Upper lobe of right lung (tissue), 1 donor: ENCODE measurements around the gene ALDH3A1. TPM values are rescaled to one million over a fixed set of nuclear protein-coding genes. Genes with fewer than 3 reads are reported as not detected.
"Not testable (repeated sequence)": the region's sequence is repeated elsewhere in the genome, so short reads cannot be mapped to it uniquely, and the experiment has no call there.

Source experiments
- ATAC-seq: fragments of 200-7000 bp; cut with Tn5 transposase; one replicate; pipeline ENCODE4 v1.9.1; 2020; ENCODE audit warnings: mild to moderate bottlenecking, moderate library complexity
- DNase-seq: peaks from one replicate; pipeline ENCODE4 v3.0.0-alpha.2; 2020
- H3K27ac ChIP-seq: fragments of 200-600 bp; one replicate; pipeline ENCODE4 v1.8.0; 2022
- H3K27me3 ChIP-seq: fragments of 200-600 bp; one replicate; pipeline ENCODE4 v1.8.0; 2022; ENCODE audit warnings: mild to moderate bottlenecking
- H3K36me3 ChIP-seq: fragments of 200-600 bp; one replicate; pipeline ENCODE4 v1.8.0; 2022
- H3K4me1 ChIP-seq: fragments of 200-600 bp; one replicate; pipeline ENCODE4 v1.8.0; 2022
- H3K4me3 ChIP-seq: fragments of 200-600 bp; one replicate; pipeline ENCODE4 v1.8.0; 2022; ENCODE audit warnings: mild to moderate bottlenecking
- H3K9me3 ChIP-seq: fragments of 200-600 bp; one replicate; pipeline ENCODE4 v1.8.0; 2022
- intact Hi-C: fragments of 100-400 bp; cut with DNase I; formaldehyde crosslinking; loops from one replicate; pipeline ENCODE4 v1.11.0; 2022
- total RNA-seq: library from RNA; stranded (reverse); fragmentation: NEBNext Ultra II Directional; extraction: Animal tissue kit (Norgen Biotek cat#: 25700); gene quantifications from one replicate; pipeline ENCODE4 v1.2.1, GENCODE V29; 2021
- TF ChIP-seq, protein P1 (sequence below): fragments of 200-600 bp; IDR thresholded peaks from one replicate; pipeline ENCODE4 v1.8.0; 2022; ENCODE audit warnings: antibody characterized with exemption
- donor health status: DM: no; HTN: yes; CAD: no; lungs with severe emphysema.

Gene ALDH3A1
- total RNA-seq, 1 donor from 2014 or later = 10.5 TPM

DNA sequence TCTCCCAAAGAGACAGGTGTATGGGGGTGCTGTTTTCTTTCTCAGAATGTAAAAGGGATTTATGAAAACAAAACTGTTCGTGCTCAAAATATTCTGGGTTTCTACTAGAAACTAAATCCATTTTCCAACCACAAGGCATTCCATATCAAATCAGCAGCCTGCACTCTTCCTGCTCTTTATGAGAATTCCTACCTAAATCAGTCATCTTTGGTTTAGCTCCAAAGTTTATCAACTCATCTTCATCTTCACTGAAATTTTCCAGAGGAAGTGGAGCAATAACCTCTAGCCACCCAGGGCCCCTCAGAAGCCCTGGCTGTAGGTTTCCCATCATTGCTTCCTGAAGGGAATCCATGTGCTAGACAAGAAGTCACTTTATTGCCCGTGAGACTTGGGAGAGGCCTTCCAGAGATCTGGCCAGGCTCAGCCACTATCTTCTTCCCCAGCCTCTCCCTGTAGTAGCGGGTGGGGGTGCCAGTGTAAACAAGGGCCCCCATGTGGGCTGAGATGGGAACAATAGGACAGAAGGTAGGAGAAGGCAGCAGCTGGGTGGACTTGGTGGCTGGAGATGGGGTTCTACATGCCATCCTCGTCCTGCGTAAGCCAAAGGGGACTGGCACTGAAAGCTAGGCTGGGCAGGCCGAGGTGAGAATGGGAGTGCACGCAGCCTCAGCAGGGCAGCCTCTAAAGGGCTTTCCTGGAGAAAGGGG, 22.0 kb upstream of the ALDH3A1 start:
- DNase-seq (no peak), ATAC-seq (no peak)
- Histone ChIP-seq H3K27ac (no peak overlapping the region), H3K36me3 (peaks cover 14% of the 10 kb centered on the region), H3K9me3 (no peaks in the 10 kb centered on the region), H3K4me3 (no peak overlapping the region), H3K4me1 (no peaks in the 10 kb centered on the region), H3K27me3 (no peaks in the 10 kb centered on the region)
- TF ChIP-seq, protein P1, sequence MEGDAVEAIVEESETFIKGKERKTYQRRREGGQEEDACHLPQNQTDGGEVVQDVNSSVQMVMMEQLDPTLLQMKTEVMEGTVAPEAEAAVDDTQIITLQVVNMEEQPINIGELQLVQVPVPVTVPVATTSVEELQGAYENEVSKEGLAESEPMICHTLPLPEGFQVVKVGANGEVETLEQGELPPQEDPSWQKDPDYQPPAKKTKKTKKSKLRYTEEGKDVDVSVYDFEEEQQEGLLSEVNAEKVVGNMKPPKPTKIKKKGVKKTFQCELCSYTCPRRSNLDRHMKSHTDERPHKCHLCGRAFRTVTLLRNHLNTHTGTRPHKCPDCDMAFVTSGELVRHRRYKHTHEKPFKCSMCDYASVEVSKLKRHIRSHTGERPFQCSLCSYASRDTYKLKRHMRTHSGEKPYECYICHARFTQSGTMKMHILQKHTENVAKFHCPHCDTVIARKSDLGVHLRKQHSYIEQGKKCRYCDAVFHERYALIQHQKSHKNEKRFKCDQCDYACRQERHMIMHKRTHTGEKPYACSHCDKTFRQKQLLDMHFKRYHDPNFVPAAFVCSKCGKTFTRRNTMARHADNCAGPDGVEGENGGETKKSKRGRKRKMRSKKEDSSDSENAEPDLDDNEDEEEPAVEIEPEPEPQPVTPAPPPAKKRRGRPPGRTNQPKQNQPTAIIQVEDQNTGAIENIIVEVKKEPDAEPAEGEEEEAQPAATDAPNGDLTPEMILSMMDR = no peak
- intact Hi-C loops = loop anchor here (5.0 kb wide), 2 partner anchors 243 to 258 kb away; no protein-coding TSS in a partner anchor

DNA sequence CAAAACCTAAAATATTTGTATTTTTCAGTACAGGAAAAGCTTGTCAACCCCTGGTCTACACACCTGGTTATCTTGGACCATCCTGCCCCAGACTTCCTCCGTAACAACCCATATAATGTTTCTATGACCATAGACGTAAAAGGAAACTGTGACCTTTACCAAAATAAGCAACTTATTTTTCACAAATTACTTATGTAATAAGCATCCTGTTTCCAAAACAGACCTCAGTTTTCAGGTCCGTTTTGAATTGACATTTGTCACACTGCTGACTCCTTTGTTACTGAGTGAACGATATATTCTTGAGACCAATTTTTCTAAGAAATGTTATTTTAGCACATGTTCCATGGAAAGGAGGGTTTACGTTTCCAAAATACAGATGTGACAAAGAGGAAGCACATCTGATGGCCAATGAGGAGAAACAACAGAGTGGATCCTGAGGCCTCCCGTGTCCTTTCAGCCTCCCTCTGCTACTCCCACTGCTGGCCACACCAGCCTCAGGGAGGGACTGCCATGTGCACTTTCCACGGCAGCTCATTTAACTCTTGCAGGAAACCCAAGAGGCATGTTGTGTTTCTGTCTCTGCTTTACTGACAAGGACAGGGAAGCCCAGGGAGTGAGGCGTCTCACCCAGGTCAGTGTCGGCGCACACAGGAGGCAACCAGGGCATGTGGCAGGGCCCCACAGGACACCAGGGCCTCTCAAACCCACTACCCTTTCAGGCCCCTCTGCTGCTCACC, 20.1 kb upstream of the ALDH3A1 start:
- ATAC-seq = no peak
- H3K27me3 ChIP-seq = no peaks in the 10 kb centered on the region
- TF ChIP-seq, protein P1 = no peak
- intact Hi-C loops = loop anchor here (5.0 kb wide), 2 partner anchors 241 to 256 kb away; no protein-coding TSS in a partner anchor
- no peaks in the 10 kb centered on the region for H3K4me1 ChIP-seq
- no peak overlapping the region for H3K4me3 ChIP-seq
- no peaks in the 10 kb centered on the region for H3K36me3 ChIP-seq
- H3K27ac ChIP-seq = no peak overlapping the region
- DNase-seq = no peak
- H3K9me3 ChIP-seq = no peaks in the 10 kb centered on the region

DNA sequence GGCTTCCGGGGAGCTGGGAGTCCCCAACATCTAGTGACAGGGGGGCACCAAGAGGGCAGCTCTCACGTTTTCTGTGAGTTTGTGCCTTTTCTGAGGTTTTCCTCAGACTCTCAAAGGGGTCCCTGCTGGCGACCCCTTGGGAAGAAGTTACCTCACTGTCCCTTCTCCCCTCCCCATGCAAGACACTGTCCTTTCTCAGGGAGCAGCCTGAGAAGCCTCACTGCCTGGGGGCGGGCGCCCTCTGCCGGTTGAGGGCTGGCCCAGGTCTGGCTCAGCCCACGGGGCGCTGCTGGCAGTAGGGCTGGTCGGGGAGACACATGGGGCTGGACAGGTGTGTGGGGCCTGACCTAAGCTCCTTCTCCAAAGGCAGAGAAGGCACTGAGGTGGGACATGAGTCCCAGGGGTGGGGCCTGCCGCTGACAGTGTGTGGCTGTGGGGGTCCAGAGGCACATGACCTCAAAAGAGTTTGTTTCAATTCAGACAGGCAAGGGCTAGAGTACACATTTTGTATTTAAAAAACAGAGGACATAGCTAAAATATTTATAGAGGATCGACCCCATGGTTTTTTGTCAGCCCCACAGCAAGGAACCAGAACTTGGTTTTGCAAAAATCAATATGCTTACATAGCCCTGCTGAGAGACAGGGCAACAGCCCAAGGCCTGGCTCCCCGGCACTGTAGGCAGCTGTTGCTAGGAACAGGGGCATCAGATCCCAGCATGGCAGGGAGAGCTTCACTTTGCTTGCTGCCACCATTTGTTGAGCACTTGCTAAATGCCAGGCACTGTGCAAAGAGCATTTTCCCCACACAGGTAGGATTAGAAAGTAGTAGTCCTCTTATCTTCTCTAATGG, 18.5 kb upstream of the ALDH3A1 start:
- Histone ChIP-seq H3K27me3 (no peaks in the 10 kb centered on the region), H3K36me3 (no peaks in the 10 kb centered on the region), H3K9me3 (no peaks in the 10 kb centered on the region), H3K27ac (no peak overlapping the region), H3K4me3 (no peak overlapping the region), H3K4me1 (no peaks in the 10 kb centered on the region)
- intact Hi-C loops = loop anchor here (5.0 kb wide), 2 partner anchors 239 to 254 kb away; no protein-coding TSS in a partner anchor
- TF ChIP-seq, protein P1 = peak; percentile 95
- DNase-seq = peak; percentile 90
- ATAC-seq = peak; percentile 92

DNA sequence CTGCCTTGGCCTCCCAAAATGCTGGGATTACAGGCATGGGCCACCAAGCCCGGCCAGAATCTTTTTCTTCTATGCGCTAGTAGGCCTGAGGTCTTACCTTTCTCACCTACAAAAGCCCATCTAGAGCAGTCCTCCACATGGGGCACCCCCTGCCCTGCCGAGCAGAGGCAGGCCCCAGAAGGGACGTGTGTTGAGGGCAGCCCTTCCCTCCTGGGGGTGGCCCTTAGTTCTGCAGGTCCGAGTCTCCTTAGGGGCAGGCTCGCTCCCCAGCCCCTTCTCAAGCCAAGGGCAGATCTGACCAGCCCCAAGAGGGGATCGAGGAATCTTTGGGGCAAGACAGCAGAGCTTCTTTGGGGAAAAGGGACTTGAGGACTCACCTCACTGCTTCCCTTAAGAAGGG, 17.9 kb upstream of the ALDH3A1 start:
- no peak overlapping the region for H3K4me3 ChIP-seq
- ATAC-seq (no peak), DNase-seq (no peak)
- TF ChIP-seq, protein P1 = no peak
- no peak overlapping the region for H3K27ac ChIP-seq
- H3K9me3 ChIP-seq = no peaks in the 10 kb centered on the region
- no peaks in the 10 kb centered on the region for H3K36me3 ChIP-seq
- no peaks in the 10 kb centered on the region for H3K27me3 ChIP-seq
- intact Hi-C loops = loop anchor here (5.0 kb wide), 2 partner anchors 239 to 254 kb away; no protein-coding TSS in a partner anchor
- H3K4me1 ChIP-seq = no peaks in the 10 kb centered on the region

DNA sequence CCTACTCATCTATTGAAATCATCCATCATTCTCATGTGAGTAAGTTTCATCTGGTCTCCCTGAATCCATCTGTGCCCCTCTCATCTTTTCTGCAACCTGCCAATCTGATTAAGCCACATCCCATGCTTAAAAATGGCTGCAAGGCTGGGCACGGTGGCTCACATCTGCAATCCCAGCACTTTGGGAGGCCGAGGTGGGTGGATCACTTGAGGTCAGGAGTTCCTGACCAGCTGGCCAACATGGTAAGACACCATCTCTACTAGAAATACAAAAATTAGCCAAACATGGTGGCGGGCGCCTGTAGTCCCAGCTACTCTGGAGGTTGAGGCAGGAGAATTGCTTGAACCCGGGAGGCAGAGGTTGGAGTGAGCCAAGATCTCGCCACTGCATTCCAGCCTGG, 15.9 kb upstream of the ALDH3A1 start:
- ATAC-seq, H3K36me3 ChIP-seq, H3K4me3 ChIP-seq, H3K9me3 ChIP-seq, intact Hi-C loops, DNase-seq, H3K27ac ChIP-seq, H3K27me3 ChIP-seq, H3K4me1 ChIP-seq: not testable (repeated sequence)
